Type B pancreatic cell (in vitro differentiated cells): ENCODE data around the gene TMEM259. TPM values are rescaled to one million over a fixed set of nuclear protein-coding genes. Genes with fewer than 3 reads are reported as not detected.

Experiments
- DNase-seq: peaks from one replicate; pipeline ENCODE4 v3.0.0; 2021; ENCODE audit warnings: mixed read lengths; ENCODE audit not compliant: unreplicated experiment; ENCODE audit errors: extremely low spot score
- H3K27ac Mint-ChIP-seq: 2 replicates; pipeline ENCODE4 v1.8.0; 2021; ENCODE audit warnings: mild to moderate bottlenecking, mixed read lengths
- H3K27me3 Mint-ChIP-seq: 2 replicates; pipeline ENCODE4 v1.8.0; 2021; ENCODE audit warnings: mixed read lengths
- H3K36me3 Mint-ChIP-seq: 2 replicates; pipeline ENCODE4 v1.8.0; 2021; ENCODE audit warnings: mixed read lengths
- H3K4me1 Mint-ChIP-seq: one replicate; pipeline ENCODE4 v1.8.0; 2021; ENCODE audit warnings: mixed read lengths; ENCODE audit not compliant: unreplicated experiment
- H3K4me3 Mint-ChIP-seq: 2 replicates; pipeline ENCODE4 v1.8.0; 2021; ENCODE audit warnings: mild to moderate bottlenecking, mixed read lengths
- H3K9me3 Mint-ChIP-seq: 2 replicates; pipeline ENCODE4 v1.8.0; 2021; ENCODE audit warnings: mixed read lengths
- CTCF ChIP-seq: fragments of 200-600 bp; sonication (generic); conservative IDR thresholded peaks from 2 replicates; pipeline ENCODE4 v1.5.0; 2021; ENCODE audit warnings: antibody characterized with exemption, mild to moderate bottlenecking
- total RNA-seq: library from RNA; stranded (reverse); gene quantifications from 2 replicates; pipeline ENCODE4 v1.2.1, GENCODE V29; 2021; ENCODE audit warnings: low replicate concordance

The TMEM259 gene
- total RNA-seq, 1 donor from 2014 or later: 173 TPM

GRCh38 chr19:1066748-1067340, 45.9 kb upstream of the TMEM259 start, which contains the start of gene ARHGAP45:
TSS of gene ARHGAP45 (plus strand) at chr19:1067167. CDS start at chr19:1067406, 239 bp downstream.
- Mint-ChIP-seq H3K9me3 (no peaks in the 10 kb centered on the region), H3K36me3 (no peaks in the 10 kb centered on the region), H3K4me3 (peak within 1 kb of the TSS; percentile 59), H3K4me1 (peaks cover 4% of the 10 kb centered on the region), H3K27me3 (peaks cover 47% of the 10 kb centered on the region), H3K27ac (no peak within 1 kb of the TSS)
- DNase-seq: no peak
- no peak for TF ChIP-seq CTCF

GRCh38 chr19:1066251-1066747, 45.4 kb upstream of the TMEM259 start:
- no peak for DNase-seq
- no peak overlapping the region for H3K27ac Mint-ChIP-seq
- no peaks in the 10 kb centered on the region for H3K9me3 Mint-ChIP-seq
- H3K36me3 Mint-ChIP-seq: no peaks in the 10 kb centered on the region
- H3K27me3 Mint-ChIP-seq: peaks cover 43% of the 10 kb centered on the region
- H3K4me3 Mint-ChIP-seq: no peak overlapping the region
- H3K4me1 Mint-ChIP-seq: no peaks in the 10 kb centered on the region
- TF ChIP-seq CTCF: no peak

- H3K27me3 Mint-ChIP-seq: peaks cover 42% of the 10 kb centered on the region
- no peak overlapping the region for H3K27ac Mint-ChIP-seq
- H3K4me1 Mint-ChIP-seq: no peaks in the 10 kb centered on the region
- H3K4me3 Mint-ChIP-seq: peak overlapping the region; percentile 61
- no peaks in the 10 kb centered on the region for H3K36me3 Mint-ChIP-seq
- no peaks in the 10 kb centered on the region for H3K9me3 Mint-ChIP-seq
- no peak for DNase-seq
- TF ChIP-seq CTCF: no peak
Observed at GRCh38 chr19:1065606-1066109, 44.7 kb upstream of the TMEM259 start.

- H3K9me3 Mint-ChIP-seq: no peaks in the 10 kb centered on the region
Observed at GRCh38 chr19:1064661-1065605, 44.0 kb upstream of the TMEM259 start.

More at GRCh38 chr19:1064661-1065605, 44.0 kb upstream of the TMEM259 start:
- Mint-ChIP-seq H3K4me3 (peak overlapping the region; percentile 61), H3K27ac (no peak overlapping the region), H3K27me3 (peaks cover 36% of the 10 kb centered on the region), H3K4me1 (no peaks in the 10 kb centered on the region), H3K36me3 (no peaks in the 10 kb centered on the region)
- TF ChIP-seq CTCF: peak; percentile 84
- DNase-seq: no peak
